ENCODE results near the gene PWWP2B.

DNA sequence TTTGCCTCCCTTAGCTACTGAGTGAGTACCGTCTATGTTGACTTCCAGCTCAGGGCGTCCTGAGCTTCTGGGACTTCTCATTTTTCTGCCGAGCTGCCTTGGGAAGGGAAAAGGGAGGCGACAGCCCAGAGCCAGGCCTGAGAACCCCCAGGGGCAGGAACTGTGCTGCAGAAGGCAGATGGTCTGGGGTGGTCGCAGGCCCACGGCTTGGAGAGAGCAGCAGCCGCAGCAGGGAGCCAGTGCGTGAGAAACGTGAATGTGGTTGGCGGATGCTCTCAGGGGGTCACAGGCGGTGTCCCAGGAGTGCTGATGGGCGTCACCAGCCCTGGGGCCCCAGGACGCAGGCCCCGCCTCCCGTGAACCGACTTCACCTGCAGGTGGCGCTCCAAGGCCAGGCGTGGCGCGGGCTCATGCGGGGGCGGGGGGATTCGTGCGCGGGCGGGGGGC, 9.2 kb upstream of the PWWP2B start:
- TF ChIP-seq, protein P1, sequence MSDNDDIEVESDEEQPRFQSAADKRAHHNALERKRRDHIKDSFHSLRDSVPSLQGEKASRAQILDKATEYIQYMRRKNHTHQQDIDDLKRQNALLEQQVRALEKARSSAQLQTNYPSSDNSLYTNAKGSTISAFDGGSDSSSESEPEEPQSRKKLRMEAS (IDR thresholded peaks at IDR 0.05; ENCODE audit: insufficient read depth, insufficient read length): no peak
- TF ChIP-seq EZH2 (IDR thresholded peaks at IDR 0.05; ENCODE audit: borderline replicate concordance, low read depth, low read length, severe bottlenecking): no peak
- TF ChIP-seq, protein P2, sequence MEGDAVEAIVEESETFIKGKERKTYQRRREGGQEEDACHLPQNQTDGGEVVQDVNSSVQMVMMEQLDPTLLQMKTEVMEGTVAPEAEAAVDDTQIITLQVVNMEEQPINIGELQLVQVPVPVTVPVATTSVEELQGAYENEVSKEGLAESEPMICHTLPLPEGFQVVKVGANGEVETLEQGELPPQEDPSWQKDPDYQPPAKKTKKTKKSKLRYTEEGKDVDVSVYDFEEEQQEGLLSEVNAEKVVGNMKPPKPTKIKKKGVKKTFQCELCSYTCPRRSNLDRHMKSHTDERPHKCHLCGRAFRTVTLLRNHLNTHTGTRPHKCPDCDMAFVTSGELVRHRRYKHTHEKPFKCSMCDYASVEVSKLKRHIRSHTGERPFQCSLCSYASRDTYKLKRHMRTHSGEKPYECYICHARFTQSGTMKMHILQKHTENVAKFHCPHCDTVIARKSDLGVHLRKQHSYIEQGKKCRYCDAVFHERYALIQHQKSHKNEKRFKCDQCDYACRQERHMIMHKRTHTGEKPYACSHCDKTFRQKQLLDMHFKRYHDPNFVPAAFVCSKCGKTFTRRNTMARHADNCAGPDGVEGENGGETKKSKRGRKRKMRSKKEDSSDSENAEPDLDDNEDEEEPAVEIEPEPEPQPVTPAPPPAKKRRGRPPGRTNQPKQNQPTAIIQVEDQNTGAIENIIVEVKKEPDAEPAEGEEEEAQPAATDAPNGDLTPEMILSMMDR (IDR thresholded peaks at IDR 0.05; ENCODE audit: extremely low read depth in 1 of 2, insufficient read depth in 1 of 2, low read depth in 1 of 2, low read length in 2 of 2): peak; percentile 40 to 79
- no peak for TF ChIP-seq POLR2A (IDR thresholded peaks at IDR 0.05; ENCODE audit: low read depth, low read length)
